IPS-15b (cell line): ENCODE measurements around the gene ST6GALNAC3.

Source experiments
- H3K27me3 ChIP-seq: one replicate; pipeline ENCODE4 v1.6.1; 2013; ENCODE audit warnings: low read length; ENCODE audit not compliant: control insufficient read depth, insufficient read depth
- H3K36me3 ChIP-seq: one replicate; pipeline ENCODE4 v1.6.1; 2013; ENCODE audit warnings: low read length; ENCODE audit not compliant: control insufficient read depth, insufficient read depth
- H3K4me1 ChIP-seq: one replicate; pipeline ENCODE4 v1.6.1; 2013; ENCODE audit warnings: mild to moderate bottlenecking, low read length; ENCODE audit not compliant: control insufficient read depth, insufficient read depth
- H3K4me3 ChIP-seq: one replicate; pipeline ENCODE4 v1.5.1; 2013; ENCODE audit warnings: low read depth, low read length
- H3K9ac ChIP-seq: one replicate; pipeline ENCODE4 v1.6.1; 2013; ENCODE audit warnings: low read depth, mild to moderate bottlenecking, low read length
- H3K9me3 ChIP-seq: one replicate; pipeline ENCODE4 v1.6.1; 2013; ENCODE audit warnings: mild to moderate bottlenecking, low read length; ENCODE audit not compliant: control insufficient read depth, insufficient read depth

Gene ST6GALNAC3

GRCh38 chr1:76074321-76075187 lies at the start of gene ST6GALNAC3:
ST6GALNAC3 (plus strand) TSS chr1:76074746.
- Histone ChIP-seq H3K27me3 (peaks cover 9% of the 10 kb centered on the region), H3K4me1 (peaks cover 3% of the 10 kb centered on the region), H3K9me3 (no peaks in the 10 kb centered on the region), H3K4me3 (peak within 1 kb of the TSS; percentile 74), H3K9ac (peak within 1 kb of the TSS; percentile 3), H3K36me3 (no peaks in the 10 kb centered on the region)

GRCh38 chr1:76027341-76027740 lies 47.2 kb upstream of the ST6GALNAC3 start:
- Histone ChIP-seq H3K36me3 (no peaks in the 10 kb centered on the region), H3K9me3 (no peaks in the 10 kb centered on the region), H3K4me3 (no peak overlapping the region), H3K4me1 (no peaks in the 10 kb centered on the region), H3K9ac (no peak overlapping the region), H3K27me3 (no peaks in the 10 kb centered on the region)

DNA sequence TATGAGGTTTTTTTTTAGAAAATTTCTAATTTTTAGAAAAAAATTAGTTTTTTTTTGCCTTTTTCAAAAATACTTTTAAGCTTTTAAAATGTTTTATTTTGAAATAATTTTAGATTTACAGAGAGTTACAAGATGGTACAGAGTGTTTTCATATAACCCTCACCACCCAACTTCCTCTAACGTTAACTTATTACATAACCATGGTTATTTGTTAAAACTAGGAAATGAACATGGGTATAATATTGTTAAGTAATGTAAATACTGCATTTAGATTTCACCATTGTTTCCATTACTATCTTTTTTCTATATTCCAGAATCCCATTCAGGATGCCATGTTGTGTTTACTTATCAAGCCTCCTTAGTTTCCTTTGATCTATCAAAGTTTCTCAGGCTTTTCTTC lies 45.2 kb upstream of the ST6GALNAC3 start:
- Histone ChIP-seq H3K4me3 (no peak overlapping the region), H3K4me1 (no peaks in the 10 kb centered on the region), H3K9me3 (no peaks in the 10 kb centered on the region), H3K36me3 (no peaks in the 10 kb centered on the region), H3K9ac (no peak overlapping the region), H3K27me3 (no peaks in the 10 kb centered on the region)

DNA sequence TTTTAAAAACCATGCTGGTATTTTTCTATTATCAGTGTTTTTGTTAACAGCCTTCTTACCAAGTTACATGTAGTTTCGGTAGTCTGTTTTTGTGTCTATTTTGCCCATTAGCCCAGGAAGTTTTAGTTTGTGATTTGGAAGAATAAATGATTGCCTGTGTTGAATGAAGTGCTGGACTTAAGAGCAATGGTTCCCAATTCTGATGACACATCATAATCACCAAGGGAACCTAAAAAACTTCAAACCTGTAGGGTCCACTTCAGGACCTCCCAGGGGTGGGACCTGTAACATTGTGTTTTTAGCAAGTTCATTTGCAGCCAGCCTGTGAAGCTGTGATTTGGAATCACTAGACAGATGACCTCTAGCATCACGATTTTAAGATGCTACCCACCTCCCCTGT lies 43.0 kb upstream of the ST6GALNAC3 start:
- Histone ChIP-seq H3K4me3 (no peak overlapping the region), H3K36me3 (no peaks in the 10 kb centered on the region), H3K9me3 (no peaks in the 10 kb centered on the region), H3K4me1 (no peaks in the 10 kb centered on the region), H3K27me3 (no peaks in the 10 kb centered on the region), H3K9ac (no peak overlapping the region)

- Histone ChIP-seq H3K4me1 (peaks cover 2% of the 10 kb centered on the region), H3K9me3 (no peaks in the 10 kb centered on the region), H3K4me3 (no peak overlapping the region), H3K9ac (no peak overlapping the region), H3K27me3 (no peaks in the 10 kb centered on the region), H3K36me3 (no peaks in the 10 kb centered on the region)
Measured at GRCh38 chr1:76033800-76034475, 40.6 kb upstream of the ST6GALNAC3 start.

DNA sequence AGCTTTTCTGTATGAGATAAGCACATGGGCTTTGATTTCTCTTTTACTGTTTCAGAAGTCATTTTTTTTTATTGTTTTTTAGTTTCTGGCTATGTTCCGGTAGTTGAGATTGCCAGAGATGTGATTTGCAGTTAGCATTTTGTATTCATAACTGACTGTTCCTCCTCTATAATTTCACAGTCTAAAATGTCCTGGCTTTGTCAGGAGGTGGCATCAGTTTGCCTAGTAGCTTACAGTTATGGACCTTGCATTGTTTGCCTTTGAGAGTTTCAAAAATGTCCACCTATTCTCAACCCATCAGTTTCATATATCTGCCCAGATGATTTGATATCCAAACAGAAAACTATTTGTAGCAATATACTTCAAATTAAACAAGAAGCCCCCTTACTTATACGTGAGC lies 39.5 kb upstream of the ST6GALNAC3 start:
- H3K27me3 ChIP-seq = no peaks in the 10 kb centered on the region
- H3K4me1 ChIP-seq = peaks cover 2% of the 10 kb centered on the region
- H3K36me3 ChIP-seq = no peaks in the 10 kb centered on the region
- no peaks in the 10 kb centered on the region for H3K9me3 ChIP-seq
- no peak overlapping the region for H3K9ac ChIP-seq
- no peak overlapping the region for H3K4me3 ChIP-seq

GRCh38 chr1:76037324-76037723 lies 37.2 kb upstream of the ST6GALNAC3 start:
- H3K4me3 ChIP-seq = no peak overlapping the region
- H3K9ac ChIP-seq = no peak overlapping the region
- H3K27me3 ChIP-seq = no peaks in the 10 kb centered on the region
- H3K9me3 ChIP-seq = no peaks in the 10 kb centered on the region
- H3K36me3 ChIP-seq = no peaks in the 10 kb centered on the region
- peaks cover 7% of the 10 kb centered on the region for H3K4me1 ChIP-seq

DNA sequence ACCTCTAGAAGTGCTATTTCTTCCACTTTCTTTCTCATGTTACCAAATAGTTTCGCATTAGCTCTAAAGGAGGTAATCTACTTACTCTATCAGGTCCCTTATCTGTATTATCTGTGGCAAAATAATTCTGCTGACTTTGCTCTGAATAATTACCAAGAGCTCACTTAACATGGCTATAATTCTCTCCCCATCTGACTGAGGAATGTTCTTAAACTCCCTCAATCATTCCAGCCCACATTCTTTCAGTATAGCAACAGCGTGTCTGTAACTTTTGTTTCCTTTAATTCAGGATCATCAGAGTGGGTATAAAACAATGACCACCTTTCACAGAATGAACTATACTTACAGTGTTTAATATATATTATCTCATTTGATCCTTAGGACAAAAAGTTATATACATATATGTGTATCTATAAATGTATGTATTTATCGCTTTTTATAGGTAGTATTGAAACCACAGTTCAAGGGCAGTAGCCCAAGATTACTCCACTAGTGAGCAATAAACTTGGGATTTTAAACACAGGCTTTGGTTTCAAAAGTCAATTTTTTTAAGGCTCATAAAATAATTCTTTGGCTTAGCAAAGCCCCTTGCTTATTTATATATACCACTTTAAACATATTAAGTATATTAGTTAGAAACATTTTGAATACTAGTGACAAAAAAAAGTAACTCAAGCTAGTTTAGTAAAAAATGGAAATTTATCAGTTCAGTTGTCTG lies 36.1 kb upstream of the ST6GALNAC3 start:
- Histone ChIP-seq H3K9me3 (no peaks in the 10 kb centered on the region), H3K4me3 (no peak overlapping the region), H3K36me3 (no peaks in the 10 kb centered on the region), H3K9ac (no peak overlapping the region), H3K4me1 (peaks cover 7% of the 10 kb centered on the region), H3K27me3 (no peaks in the 10 kb centered on the region)

DNA sequence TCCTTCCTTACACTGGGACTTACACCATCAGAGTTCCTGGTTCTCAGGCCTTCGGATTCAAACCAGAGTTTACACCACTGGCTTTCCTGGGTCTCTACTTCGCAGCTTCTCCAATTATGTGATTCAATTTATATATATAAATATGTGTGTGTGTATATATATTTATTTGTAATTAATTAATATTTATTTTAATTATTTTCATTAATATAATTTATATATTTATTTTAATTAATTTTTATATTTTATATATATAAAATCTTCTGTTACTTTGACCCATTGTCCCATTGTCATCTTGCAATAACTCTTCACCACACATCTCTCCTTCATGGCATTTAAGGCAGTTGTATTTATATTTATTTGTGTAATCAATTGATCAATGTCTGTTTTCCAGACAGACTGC lies 28.4 kb upstream of the ST6GALNAC3 start:
- Histone ChIP-seq H3K4me3 (no peak overlapping the region), H3K27me3 (no peaks in the 10 kb centered on the region), H3K9ac (no peak overlapping the region), H3K36me3 (no peaks in the 10 kb centered on the region), H3K4me1 (no peaks in the 10 kb centered on the region), H3K9me3 (no peaks in the 10 kb centered on the region)

DNA sequence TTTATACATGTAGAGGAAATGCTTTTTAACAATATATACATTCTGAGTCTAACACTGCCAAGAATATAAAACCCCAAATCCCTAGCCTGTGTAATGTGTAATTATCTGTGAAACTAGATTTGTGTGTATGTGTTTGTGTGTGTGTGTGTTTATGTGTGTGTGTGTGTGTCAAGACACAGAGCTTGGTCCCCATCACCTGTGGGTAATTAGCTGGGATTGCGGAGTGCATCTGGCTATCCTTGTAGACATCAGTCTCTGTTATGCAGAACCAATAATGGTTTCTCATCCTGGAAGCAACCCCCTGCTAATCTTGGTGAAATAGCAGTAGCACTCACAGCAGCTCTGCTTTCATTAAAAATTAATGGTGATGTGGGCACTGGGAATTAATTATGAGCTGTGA lies 26.3 kb upstream of the ST6GALNAC3 start:
- H3K36me3 ChIP-seq = no peaks in the 10 kb centered on the region
- no peaks in the 10 kb centered on the region for H3K27me3 ChIP-seq
- no peaks in the 10 kb centered on the region for H3K9me3 ChIP-seq
- H3K4me1 ChIP-seq = peaks cover 1% of the 10 kb centered on the region
- H3K9ac ChIP-seq = no peak overlapping the region
- H3K4me3 ChIP-seq = no peak overlapping the region

- Histone ChIP-seq H3K36me3 (no peaks in the 10 kb centered on the region), H3K4me1 (peaks cover 4% of the 10 kb centered on the region), H3K9ac (no peak overlapping the region), H3K9me3 (no peaks in the 10 kb centered on the region), H3K4me3 (no peak overlapping the region), H3K27me3 (no peaks in the 10 kb centered on the region)
Measured at GRCh38 chr1:76048926-76049325, 25.6 kb upstream of the ST6GALNAC3 start.
